ENCODE measurements around the gene PDGFRB.

The PDGFRB gene

DNA sequence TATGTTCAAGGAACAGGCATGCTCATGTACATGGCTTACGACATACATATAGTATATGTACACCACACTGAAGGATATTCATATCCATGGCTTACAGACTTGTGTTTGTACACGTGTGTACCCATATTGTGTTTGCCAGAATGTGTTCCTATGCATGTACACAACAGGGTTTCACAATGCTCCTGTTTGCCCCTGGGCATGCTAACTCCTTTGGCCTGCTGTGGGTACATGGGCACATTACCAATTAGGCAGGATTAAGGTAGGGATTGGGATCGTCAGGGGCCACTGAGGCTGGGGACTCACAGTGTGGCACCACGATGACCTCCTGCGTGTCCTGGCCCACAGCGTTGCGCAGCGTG, 26.2 kb downstream of the PDGFRB start:
- DNase-seq: no peak

DNA sequence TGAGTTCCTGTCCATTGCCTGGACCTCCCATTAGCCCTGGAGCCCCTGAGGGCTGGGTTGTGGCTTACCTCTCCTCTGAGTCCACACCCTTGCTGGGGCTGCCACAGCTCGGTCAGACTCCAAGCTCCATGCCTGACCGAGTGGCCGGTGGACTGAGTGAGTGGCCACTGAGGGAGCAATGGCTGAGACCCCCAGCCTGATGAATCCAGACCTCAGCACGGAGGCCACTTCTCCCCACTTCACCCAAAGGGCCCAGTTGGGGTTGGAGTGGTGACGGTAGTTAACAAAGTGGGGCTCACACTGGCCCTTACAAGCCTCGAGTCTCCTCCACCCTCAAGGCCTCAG, 28.8 kb downstream of the PDGFRB start:
- no peak for DNase-seq

DNA sequence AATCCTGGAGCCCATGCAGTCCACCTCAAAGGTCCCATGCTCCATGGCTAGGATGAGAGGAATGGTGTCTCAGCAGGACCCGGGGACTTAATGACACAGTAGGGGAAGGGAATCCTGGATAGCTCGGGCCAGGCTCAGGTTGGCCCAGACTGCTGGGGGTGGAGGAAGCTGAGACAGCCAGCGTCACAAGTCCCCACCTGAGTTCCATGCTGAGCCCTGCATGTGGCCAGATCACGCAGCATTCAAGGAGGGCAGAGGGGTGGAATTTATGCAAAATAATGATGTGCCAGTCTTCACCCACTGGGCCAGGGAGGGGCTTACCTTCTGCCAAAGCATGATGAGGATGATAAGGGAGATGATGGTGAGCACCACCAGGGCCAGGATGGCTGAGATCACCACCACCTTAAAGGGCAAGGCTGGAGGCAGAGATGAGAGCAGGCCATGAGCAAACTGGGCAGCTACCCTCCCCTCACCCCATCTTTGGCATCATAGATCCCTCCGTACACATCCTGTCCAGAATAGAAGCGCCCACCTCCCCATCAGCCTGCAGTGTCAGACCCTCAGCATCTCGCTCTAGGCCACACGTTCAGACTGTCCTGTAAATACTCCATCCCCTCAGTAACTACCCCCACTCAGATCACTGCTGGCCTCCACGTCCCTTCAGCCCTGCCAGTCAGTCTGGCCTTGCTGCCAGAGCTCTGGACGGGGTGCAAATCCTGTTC, 29.3 kb downstream of the PDGFRB start:
- no peak for DNase-seq

DNA sequence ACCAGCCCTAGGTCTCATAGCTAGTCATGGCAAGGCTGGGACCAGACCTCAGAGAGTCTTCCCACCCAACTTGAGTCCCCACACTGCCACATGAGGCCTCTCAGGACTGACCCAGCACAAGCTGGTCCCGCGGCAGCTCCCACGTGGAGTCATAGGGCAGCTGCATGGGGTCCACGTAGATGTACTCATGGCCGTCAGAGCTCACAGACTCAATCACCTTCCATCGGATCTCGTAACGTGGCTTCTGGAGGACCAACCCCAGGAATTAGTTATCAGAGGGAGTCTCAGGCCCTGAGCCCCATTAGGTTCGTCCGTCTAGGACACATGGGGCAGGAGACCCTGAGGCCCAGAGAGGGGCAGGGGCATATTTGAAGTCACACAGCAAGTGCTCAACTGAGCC, 30.3 kb downstream of the PDGFRB start:
- DNase-seq: no peak

DNA sequence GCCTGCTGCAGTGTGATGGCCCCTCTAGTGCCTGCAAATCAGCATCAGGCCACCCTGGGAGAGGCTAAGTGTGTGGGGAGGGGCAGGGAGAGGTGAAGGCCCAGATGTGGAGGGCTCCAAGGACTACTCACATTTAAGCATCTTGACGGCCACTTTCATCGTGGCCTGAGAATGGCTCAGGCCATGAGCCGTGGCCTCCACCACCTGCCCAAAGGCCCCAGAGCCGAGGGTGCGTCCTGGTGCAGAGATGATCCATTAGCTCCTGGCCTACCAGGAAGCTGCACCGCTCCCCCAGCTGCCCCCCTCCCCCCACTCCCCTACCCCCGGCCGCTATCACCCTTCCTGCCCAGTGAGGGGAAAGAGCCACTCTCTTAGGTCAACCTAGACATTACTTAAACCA, 31.0 kb downstream of the PDGFRB start:
- no peak for DNase-seq

DNA sequence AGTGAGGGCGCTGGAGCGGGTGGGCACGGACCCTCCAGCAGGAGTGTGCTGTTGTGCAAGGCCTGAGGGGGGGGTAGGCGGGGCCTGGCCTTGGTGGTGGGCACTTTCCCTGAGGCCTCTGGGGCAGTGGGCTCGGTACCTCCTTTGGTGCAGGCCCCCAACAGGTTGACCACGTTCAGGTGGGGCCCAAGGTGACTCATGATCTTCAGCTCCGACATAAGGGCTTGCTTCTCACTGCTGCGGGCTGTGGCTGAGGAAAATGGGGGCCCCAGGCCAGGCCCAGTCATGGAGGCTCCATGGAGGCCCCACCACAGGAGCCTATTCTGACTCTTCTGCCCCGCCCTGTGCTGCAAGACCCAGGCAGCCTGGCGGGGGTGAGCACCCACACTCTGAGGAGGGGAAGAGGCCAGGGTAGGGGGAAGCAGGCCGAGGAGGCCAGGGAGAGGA, 31.5 kb downstream of the PDGFRB start:
- DNase-seq: no peak

DNA sequence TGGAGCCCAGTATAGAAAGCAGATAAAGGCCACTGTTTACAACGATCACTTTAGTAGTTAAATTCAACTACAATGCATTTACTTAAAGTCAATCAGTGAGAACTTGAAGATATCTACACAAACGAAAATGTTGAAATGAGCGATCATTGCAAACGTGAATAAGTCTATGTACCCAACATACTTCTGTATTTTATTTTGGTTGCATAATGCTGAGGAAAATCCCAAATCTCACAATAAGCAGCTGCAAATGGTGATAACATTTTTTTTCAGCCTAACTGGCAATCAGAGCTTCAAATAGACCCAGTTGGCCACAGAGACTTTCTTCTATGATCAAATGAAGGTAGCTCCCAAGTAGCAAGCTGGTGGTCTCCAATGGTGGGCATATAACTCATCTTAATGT, 32.1 kb downstream of the PDGFRB start:
- no peak for DNase-seq

DNA sequence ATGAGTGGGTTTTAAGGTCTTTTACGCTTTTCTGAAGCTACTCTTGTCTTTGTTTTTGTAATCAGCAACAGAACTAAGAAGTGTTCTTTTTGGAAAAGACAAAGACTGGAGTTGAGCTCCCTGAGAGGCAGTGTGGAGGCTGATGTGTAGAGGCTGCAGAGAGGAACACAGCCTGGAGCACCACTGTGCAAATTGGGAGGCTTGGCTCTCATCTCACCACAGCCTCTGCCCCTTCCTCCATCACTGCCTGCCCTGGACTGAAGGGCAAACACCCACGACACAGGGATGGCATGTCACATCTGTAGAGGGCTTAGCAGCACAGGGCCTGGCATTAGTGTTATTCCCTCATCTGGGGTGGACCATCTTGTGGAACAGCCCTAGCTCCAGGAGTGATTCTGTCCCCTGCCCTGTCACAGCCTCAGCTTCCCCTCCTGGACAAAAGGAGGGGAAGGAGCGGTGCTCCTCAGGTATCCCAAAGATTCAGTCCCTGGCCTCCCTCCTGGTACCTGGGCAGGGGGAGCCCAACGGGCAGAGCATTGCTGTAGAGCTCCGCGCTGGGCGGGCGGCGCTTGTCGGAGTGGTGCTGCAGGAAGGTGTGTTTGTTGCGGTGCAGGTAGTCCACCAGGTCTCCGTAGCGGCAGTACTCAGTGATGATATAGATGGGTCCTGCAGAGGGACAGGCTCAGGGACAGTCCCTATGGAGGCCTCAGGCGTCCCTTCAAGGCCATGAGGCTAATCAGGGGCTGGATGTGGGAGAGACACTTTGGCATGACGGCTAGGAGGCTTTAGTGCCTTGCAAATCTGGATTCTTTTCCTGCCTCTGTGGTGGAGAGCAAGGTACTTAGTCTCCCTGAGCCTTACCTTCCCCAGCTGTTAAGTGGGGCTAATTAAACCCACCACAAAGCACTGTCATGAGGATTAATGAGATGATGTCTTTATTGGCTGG, 32.8 kb downstream of the PDGFRB start:
- DNase-seq: no peak

DNA sequence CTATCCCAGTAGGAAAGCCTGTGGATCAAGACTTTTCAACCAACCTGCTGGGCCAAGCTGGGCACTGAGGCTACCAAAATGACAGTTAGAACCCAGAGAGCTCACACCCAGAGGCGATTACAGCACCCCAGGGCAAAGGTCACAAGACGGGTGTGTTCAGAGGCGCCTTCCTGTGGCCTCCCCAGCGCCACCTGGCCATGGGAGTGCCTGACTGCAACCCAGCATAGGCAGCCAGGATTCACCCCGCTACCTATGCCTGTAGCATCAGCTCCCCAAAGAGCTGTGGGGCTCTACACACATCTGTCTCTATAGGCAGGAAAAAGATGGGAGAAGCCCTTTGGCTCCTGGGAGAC, 33.5 kb downstream of the PDGFRB start:
- DNase-seq: no peak

DNA sequence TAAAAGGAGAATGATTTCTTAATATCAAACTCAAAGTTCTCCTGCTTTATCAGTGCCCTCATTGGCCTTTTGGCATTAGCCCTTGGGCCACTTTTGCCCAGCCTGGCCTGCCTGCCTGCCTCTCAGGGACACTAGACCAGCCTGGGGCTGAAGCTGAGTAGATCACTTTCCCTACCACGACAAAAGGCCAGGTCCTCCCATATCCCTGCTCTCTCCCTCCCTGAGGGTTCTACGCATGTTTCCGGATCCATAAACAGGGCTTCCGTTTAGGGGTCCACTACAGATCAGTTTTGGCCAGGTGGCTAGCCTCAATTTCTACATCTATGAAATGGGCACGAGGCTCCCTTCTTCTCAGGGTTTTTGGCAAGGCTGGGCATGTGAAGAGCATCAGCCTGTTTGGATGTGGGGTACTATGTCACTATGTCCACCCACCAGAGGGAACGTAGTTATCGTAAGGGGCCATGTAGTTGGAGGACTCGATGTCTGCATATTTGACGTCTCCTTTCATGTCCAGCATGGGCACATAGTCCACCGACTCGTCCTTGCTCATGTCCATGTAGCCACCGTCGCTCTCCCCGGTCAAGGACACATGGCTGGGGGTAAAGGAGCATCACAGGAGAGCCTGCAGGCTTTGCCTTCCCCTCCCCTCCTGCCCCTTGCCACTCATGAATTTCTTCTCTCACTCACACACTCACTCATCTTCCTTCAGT, 34.0 kb downstream of the PDGFRB start:
- DNase-seq: no peak

DNA sequence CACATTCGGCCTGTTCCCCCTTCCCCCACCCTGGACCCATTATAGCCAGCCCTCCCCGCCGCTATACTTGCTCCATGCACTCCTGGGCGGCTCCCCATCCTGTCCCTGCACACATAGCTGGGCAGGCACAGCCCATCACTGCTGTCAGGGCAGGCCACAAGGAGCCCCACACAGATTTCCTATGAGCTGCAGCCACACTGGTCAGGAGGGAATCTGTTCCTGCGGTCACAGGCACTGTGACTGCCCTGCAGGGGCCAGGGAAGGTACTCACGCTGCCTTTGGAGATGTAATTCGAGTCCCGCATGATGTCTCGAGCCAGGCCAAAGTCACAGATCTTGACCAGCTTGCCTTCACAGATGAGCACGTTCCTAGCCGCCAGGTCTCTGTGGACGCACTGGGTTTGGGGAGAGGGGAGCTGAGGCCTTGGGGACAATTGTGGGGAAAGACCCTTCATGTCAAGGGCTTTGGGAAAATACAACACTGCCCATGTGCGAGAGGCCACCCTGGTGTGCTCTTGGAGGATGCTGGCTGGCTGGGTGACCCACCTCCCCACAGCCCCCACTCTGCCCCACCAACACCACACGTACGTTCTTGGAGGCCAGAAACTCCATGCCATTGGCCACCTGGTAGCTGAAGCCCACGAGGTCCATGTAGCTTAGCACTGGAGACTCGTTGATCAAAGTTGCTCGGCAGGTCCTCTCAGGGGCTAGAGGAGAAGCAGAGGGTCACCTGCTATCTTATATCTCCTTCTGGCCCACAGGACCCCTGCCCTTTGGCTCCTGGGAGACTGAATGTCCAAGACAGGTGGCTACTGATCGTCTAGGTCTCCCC, 34.8 kb downstream of the PDGFRB start:
- DNase-seq: no peak

DNA sequence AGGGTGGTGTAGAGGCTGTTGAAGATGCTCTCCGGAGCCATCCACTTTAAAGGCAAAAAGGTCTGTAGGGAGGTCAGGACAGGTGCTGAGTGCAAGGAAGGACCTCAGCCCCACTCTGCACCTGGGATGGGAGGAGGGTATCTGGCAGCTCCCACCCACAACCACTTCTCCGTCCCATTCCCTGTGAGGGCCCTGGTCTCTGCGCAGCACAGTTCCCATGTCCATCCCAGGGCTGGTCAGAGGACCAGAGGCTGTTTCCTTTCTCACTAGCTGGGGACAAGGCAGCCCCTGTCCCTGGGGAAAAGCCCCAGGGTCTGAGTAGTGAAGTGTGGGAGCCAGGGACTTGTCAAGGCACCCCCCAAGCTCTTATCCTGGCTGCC, 35.6 kb downstream of the PDGFRB start:
- DNase-seq: no peak

DNA sequence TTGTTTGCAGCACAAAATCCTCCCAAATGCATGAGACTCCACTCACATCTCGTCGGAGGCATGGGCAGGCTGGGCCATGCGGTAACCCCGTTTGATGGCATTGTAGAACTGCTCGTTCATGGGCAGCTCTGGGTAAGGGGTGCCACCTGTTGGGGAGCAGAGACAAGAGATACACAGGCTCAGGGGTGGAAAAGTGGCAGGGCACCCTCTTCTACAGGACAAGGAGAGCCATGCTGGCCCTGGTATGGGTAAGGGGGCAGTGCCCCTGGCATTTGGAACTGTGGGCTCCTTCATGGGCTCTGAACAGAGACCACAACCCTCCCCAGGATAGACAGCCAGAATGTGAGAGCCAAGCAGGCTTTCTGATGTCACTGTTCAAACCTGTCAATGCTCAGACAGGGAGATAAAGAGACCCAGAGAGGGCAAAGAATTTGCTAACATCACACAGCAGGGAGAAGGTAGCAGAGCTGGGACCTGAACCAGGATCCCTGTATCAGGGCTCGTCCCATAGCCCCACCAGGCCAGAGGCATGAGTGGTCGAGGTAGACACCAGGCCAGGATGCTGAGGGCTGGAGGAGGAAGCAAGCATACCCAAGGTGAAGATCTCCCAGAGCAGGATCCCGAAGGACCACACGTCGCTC, 36.1 kb downstream of the PDGFRB start:
- DNase-seq: no peak

DNA sequence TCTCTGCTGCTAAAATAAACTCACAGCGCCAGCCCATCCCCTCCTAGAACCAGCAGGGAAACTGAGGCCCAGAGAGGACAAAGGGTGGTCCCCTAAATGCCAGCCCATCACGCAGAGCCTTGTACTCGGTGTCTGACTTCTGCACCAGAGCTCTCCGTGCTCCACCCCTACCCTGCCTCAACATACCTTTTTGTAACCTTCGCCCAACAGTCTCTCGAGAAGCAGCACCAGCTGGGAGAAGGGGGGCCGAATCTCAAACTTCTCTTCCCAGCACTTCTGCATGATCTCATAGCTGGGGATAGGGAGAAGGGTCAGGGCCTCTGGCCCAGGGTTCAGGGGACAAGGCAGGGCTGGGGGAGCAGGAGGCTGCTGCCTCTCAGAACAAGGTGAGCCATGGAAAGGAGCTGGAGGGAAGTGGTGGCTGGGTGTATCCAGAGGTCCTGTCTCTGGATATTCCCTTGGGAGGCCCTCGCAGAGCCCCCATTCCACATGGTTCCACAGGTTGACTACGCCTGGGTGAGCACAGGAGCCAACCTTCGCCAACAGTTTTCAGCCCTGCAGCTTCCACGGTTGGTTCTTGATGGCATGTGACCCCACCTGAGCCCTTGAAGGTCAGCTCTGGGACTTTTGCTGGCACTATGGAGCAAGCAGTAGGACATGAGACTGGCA, 37.0 kb downstream of the PDGFRB start:
- no peak for DNase-seq

DNA sequence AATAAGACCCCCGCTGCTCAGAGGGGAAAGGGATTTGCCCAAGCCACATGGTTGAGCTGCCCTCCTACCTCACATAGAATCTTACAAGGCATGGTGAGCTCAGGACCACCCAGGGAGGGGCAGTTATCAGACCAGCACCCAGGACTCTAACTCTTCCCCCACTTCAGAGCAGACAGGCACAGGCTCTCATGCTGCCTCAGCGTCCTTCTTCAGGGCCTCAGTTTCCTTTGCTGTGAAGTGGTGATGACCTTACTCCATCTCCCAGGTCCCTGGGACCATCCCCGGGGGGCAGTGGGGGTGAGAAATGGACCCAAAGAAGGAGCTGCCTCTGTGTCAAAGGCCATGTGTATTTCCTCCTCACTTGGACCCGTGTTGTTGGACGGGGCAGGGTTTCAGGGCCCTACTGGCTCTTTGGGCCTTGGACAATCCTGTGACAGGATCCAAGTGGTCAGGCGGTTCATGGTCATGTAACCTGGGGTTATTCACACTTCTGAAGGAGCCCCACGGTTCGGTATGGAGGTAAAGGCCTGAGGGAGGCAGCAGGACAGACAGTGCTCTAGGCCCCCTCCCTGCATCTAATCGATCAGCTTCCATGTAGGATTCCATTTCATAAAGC, 37.6 kb downstream of the PDGFRB start:
- DNase-seq: no peak

DNA sequence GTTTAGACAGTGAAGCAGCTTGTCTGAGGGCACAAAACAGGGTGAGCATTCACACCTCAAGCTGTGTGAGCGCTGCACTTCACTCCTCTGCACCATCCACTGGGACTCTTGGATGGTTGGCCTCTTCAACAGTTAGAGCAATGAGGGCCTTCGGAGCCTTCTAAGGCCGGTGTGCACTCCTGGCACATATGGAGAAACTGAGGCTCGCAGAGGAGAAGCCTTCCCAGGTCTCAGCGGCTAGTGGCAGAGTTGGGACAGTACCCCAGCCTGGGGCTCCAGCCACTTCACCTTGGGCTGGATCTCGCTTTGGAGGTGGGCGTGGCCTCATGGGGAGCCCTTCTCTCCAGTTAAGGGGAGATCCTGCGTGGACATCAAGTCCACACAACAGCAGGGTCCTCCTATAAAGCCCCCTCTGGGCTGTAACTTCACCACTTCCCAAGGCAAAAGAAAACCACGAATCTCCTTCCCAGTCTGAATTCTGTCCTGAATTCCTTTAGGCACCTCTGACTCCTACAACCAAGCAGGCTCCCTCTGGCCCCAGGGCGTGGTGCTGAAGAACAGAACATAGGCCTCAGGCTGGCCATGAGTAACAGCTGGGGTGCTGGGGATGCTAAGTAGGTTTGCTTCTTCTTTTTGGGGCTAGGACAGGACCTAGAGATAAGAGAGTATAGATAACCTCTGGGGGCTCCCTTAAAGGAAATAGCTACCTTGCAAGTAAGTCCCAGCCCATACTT, 38.8 kb downstream of the PDGFRB start:
- no peak for DNase-seq

DNA sequence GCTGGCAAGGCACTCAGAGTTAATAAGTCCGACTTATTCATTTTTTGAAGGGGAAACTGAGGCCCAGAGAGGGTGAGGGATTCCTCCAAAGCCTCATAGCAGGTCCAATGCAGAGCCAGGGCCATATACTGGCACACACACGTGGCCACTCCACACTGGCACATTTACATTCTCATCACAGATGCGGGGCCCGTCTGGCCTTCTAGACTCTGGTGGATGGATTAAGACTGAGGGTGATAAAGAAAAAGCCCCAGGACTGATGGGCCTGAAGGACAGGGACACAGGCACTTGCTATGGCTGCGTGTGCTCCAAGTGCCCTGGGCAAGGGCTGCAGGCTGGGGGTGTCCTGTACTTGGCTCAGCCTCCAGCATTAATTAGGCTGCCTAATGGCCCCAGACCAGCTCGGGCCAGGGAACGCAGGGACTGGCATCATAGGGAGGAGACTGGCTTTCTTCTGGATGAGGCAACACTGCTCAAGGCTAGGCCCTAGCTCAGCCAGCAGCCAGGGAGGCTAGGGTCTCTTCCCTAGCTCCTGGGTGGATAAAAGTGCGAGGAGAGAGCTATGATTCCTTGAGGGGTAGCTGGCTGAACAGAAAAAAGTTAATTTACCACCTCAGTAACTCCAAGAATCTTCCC, 40.8 kb downstream of the PDGFRB start:
- DNase-seq: no peak

DNA sequence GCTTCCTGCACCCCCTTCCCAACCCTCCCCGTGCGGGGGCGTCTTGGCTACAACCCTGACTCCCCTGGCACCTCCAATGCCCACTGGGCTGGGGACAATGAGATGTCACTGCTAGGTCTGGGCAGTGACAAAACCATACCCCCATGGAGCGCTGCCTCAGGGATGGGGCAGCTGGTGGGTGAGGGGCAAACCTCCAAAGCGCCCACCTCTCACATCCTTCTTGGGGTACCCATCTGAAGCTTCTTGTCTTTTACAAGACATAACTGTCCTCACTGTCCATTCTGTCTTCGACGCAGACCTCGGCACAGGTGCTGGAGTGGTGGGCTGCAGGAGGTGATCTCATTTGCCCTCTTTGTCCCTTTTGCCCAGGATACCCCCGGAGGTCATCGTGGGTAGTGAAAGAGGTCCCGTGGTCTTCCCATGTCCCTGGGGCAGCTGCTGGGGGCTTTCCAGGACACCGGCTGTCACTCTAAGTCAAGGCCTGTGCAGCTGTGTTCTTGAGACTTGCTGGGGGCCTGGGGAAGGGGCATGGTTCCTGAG, 41.5 kb downstream of the PDGFRB start:
- DNase-seq: no peak

DNA sequence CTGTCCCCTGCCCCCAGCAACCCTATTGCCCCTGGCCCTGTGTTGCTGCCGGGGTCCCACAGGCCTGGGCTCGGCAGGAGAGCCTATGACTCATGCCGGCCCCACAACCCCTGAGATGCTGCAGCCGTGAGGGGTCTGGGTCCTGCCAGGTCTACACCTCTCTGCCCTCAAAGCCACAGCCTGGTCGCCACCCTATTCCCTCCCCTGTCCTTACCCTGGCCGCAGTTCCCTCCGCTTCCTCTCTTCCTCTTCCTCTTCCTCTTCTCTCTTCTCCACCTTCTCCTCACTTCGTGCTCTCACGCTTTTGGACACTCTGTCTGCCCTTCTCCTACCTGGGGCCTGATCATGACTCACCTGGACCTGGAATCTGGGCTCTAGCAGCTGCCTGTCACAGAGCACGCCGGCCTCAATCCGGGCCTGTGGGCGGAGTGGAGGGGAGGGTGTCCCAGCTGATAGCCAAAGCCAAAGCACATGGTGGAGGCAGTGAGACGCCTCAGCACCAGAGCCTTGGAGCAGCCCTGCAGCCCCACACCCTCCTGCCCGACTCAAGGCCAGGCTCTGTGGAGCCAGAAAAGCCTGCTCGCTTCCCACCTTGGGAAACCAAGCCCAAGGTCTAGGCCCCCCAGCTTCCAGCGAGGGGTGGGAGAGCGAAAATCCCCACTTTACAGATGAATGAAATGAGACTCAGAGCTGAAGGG, 42.4 kb downstream of the PDGFRB start:
- DNase-seq: no peak

Measured in stimulated activated CD4-positive, alpha-beta T cell treated with anti-CD3 and anti-CD28 coated beads, Interleukin-12 subunit alpha, Interleukin-12 subunit beta, amount 100 ng/mL, for 4 hours (primary cell).